Mesothelial cell of epicardium (in vitro differentiated cells): ENCODE measurements around the gene RYR2. TPM values are rescaled to one million over a fixed set of nuclear protein-coding genes. Genes with fewer than 3 reads are reported as not detected.

Experiments
- DNase-seq, 2 experiments: peaks; one replicate each; pipeline ENCODE4 v3.0.0; 2021; ENCODE audit warnings: low spot score in 2 of 2; ENCODE audit not compliant: unreplicated experiment in 2 of 2
- H3K27ac Mint-ChIP-seq: 2 replicates; pipeline ENCODE4 v1.8.0; 2021; ENCODE audit warnings: mixed read lengths
- H3K27me3 Mint-ChIP-seq: 2 replicates; pipeline ENCODE4 v1.8.0; 2021; ENCODE audit warnings: low read depth, mixed read lengths
- H3K36me3 Mint-ChIP-seq: 2 replicates; pipeline ENCODE4 v1.8.0; 2021; ENCODE audit warnings: mixed read lengths
- H3K4me1 Mint-ChIP-seq: 2 replicates; pipeline ENCODE4 v1.8.0; 2021; ENCODE audit warnings: mixed read lengths
- H3K4me3 Mint-ChIP-seq: 2 replicates; pipeline ENCODE4 v1.8.0; 2021; ENCODE audit warnings: mild to moderate bottlenecking, moderate library complexity, mixed read lengths
- H3K9me3 Mint-ChIP-seq: 2 replicates; pipeline ENCODE4 v1.8.0; 2021; ENCODE audit warnings: mixed read lengths
- CTCF ChIP-seq: fragments of 200-600 bp; sonication (generic); IDR thresholded peaks from one replicate; pipeline ENCODE4 v1.5.0; 2021; ENCODE audit warnings: antibody characterized with exemption; ENCODE audit not compliant: unreplicated experiment
- total RNA-seq: library from RNA; stranded (reverse); gene quantifications from 3 replicates; pipeline ENCODE4 v1.2.1, GENCODE V29; 2021

Gene RYR2
- total RNA-seq, 1 donor from 2014 or later: 6.1 TPM

GRCh38 chr1:237640011-237640671 lies 598.2 kb downstream of the RYR2 start:
- no peak for DNase-seq
- Mint-ChIP-seq H3K9me3 (peaks cover 4% of the 10 kb centered on the region), H3K36me3 (peaks cover 1% of the 10 kb centered on the region), H3K4me3 (no peak overlapping the region), H3K27me3 (no peaks in the 10 kb centered on the region), H3K27ac (no peak overlapping the region), H3K4me1 (no peaks in the 10 kb centered on the region)
- no peak for TF ChIP-seq CTCF

- no peak for TF ChIP-seq CTCF
- Mint-ChIP-seq H3K4me3 (no peak overlapping the region), H3K4me1 (no peaks in the 10 kb centered on the region), H3K9me3 (peaks cover 4% of the 10 kb centered on the region), H3K27me3 (no peaks in the 10 kb centered on the region), H3K36me3 (peaks cover 1% of the 10 kb centered on the region), H3K27ac (no peak overlapping the region)
- DNase-seq: no peak
Measured at GRCh38 chr1:237640966-237641365, 599.0 kb downstream of the RYR2 start.

GRCh38 chr1:237650809-237651208 lies 608.8 kb downstream of the RYR2 start:
- H3K27me3 Mint-ChIP-seq: no peaks in the 10 kb centered on the region
- no peaks in the 10 kb centered on the region for H3K9me3 Mint-ChIP-seq
- no peak for DNase-seq
- H3K36me3 Mint-ChIP-seq: no peaks in the 10 kb centered on the region
- H3K4me1 Mint-ChIP-seq: no peaks in the 10 kb centered on the region
- no peak overlapping the region for H3K27ac Mint-ChIP-seq
- TF ChIP-seq CTCF: no peak
- H3K4me3 Mint-ChIP-seq: no peak overlapping the region

GRCh38 chr1:237655778-237656177 lies 613.8 kb downstream of the RYR2 start:
- Mint-ChIP-seq H3K27me3 (no peaks in the 10 kb centered on the region), H3K4me3 (no peak overlapping the region), H3K27ac (no peak overlapping the region), H3K4me1 (no peaks in the 10 kb centered on the region), H3K9me3 (no peaks in the 10 kb centered on the region), H3K36me3 (no peaks in the 10 kb centered on the region)
- DNase-seq: no peak
- no peak for TF ChIP-seq CTCF

- H3K27me3 Mint-ChIP-seq: no peaks in the 10 kb centered on the region
- H3K27ac Mint-ChIP-seq: no peak overlapping the region
- DNase-seq: no peak
- no peaks in the 10 kb centered on the region for H3K4me1 Mint-ChIP-seq
- no peak for TF ChIP-seq CTCF
- no peak overlapping the region for H3K4me3 Mint-ChIP-seq
- peaks cover 3% of the 10 kb centered on the region for H3K9me3 Mint-ChIP-seq
- H3K36me3 Mint-ChIP-seq: peaks cover 2% of the 10 kb centered on the region
Measured at GRCh38 chr1:237664348-237664747, 622.4 kb downstream of the RYR2 start.

GRCh38 chr1:237670302-237670701 lies 628.3 kb downstream of the RYR2 start:
- H3K4me3 Mint-ChIP-seq: no peak overlapping the region
- peaks cover 3% of the 10 kb centered on the region for H3K9me3 Mint-ChIP-seq
- H3K27ac Mint-ChIP-seq: no peak overlapping the region
- no peaks in the 10 kb centered on the region for H3K27me3 Mint-ChIP-seq
- TF ChIP-seq CTCF: no peak
- no peak for DNase-seq
- no peaks in the 10 kb centered on the region for H3K4me1 Mint-ChIP-seq
- H3K36me3 Mint-ChIP-seq: peaks cover 2% of the 10 kb centered on the region
